ENCODE data around the gene ZNF277. TPM values are rescaled to one million over a fixed set of nuclear protein-coding genes. Genes with fewer than 3 reads are reported as not detected.

Gene ZNF277
- total RNA-seq, 4 donors from 2014 or later: 2.2 to 27.6 (median 24.1) TPM

- no peaks in the 10 kb centered on the region for H3K27me3 ChIP-seq
- H3K27ac ChIP-seq: no peak overlapping the region
- no peak overlapping the region for H3K4me3 ChIP-seq
- intact Hi-C loops (cut with DNase I; ENCODE audit: low total_unique reads) (no loop called here), in situ Hi-C loops (cut with MboI; ENCODE audit: low pct_ligation_motif_present in 1 of 4, low pct_unique_long_range_greater_than_20kb in 1 of 4, low sequenced_read_pairs in 3 of 4) (no loop called here)
- TF ChIP-seq CTCF (IDR thresholded peaks at IDR 0.05): no peak
- TF ChIP-seq POLR2AphosphoS5 (IDR thresholded peaks at IDR 0.05): no peak
- TF ChIP-seq EP300 (IDR thresholded peaks at IDR 0.05; ENCODE audit: low read depth): no peak
- TF ChIP-seq POLR2A (IDR thresholded peaks at IDR 0.05): no peak
- no peaks in the 10 kb centered on the region for H3K9me3 ChIP-seq
- DNase-seq: no peak
- H3K36me3 ChIP-seq: no peaks in the 10 kb centered on the region
- no peaks in the 10 kb centered on the region for H3K4me1 ChIP-seq
Observed at GRCh38 chr7:112358513-112358912, 152.0 kb downstream of the ZNF277 start.

GRCh38 chr7:112359086-112359485 lies 152.6 kb downstream of the ZNF277 start:
- Histone ChIP-seq H3K36me3 (no peaks in the 10 kb centered on the region), H3K27ac (no peak overlapping the region), H3K9me3 (no peaks in the 10 kb centered on the region), H3K27me3 (no peaks in the 10 kb centered on the region), H3K4me1 (no peaks in the 10 kb centered on the region), H3K4me3 (no peak overlapping the region)
- intact Hi-C loops (cut with DNase I; ENCODE audit: low total_unique reads): no loop called here
- in situ Hi-C loops (cut with MboI; ENCODE audit: low pct_ligation_motif_present in 1 of 4, low pct_unique_long_range_greater_than_20kb in 1 of 4, low sequenced_read_pairs in 3 of 4): no loop called here
- no peak for DNase-seq
- TF ChIP-seq POLR2A (IDR thresholded peaks at IDR 0.05): no peak
- no peak for TF ChIP-seq EP300 (IDR thresholded peaks at IDR 0.05; ENCODE audit: low read depth)
- TF ChIP-seq POLR2AphosphoS5 (IDR thresholded peaks at IDR 0.05): no peak

GRCh38 chr7:112360681-112361080 lies 154.2 kb downstream of the ZNF277 start:
- Histone ChIP-seq H3K36me3 (no peaks in the 10 kb centered on the region), H3K27ac (no peak overlapping the region), H3K9me3 (no peaks in the 10 kb centered on the region), H3K4me3 (no peak overlapping the region), H3K27me3 (no peaks in the 10 kb centered on the region), H3K4me1 (no peaks in the 10 kb centered on the region)
- in situ Hi-C loops (cut with MboI; ENCODE audit: low pct_ligation_motif_present in 1 of 4, low pct_unique_long_range_greater_than_20kb in 1 of 4, low sequenced_read_pairs in 3 of 4): no loop called here
- intact Hi-C loops (cut with DNase I; ENCODE audit: low total_unique reads): no loop called here
- WGBS, 2 donors (ENCODE audit: low coverage in 1 of 2): 67 to 74% methylated on average over 6 to 8 of the region's 8 CpGs
- TF ChIP-seq CTCF (IDR thresholded peaks at IDR 0.05) (no peak), EP300 (IDR thresholded peaks at IDR 0.05; ENCODE audit: low read depth) (no peak)
- DNase-seq: no peak

- WGBS, 2 donors (ENCODE audit: low coverage in 1 of 2): 64% methylated on average over 3 of the region's 3 CpGs; no CpG with 5 or more reads in 1 of the 2 donors
- Histone ChIP-seq H3K27ac (no peak overlapping the region), H3K9me3 (no peaks in the 10 kb centered on the region), H3K4me3 (no peak overlapping the region), H3K4me1 (no peaks in the 10 kb centered on the region), H3K27me3 (no peaks in the 10 kb centered on the region), H3K36me3 (no peaks in the 10 kb centered on the region)
- TF ChIP-seq CTCF (IDR thresholded peaks at IDR 0.05): no peak
- no peak for TF ChIP-seq EP300 (IDR thresholded peaks at IDR 0.05; ENCODE audit: low read depth)
- TF ChIP-seq POLR2AphosphoS5 (IDR thresholded peaks at IDR 0.05): no peak
- TF ChIP-seq POLR2A (IDR thresholded peaks at IDR 0.05): no peak
- in situ Hi-C loops (cut with MboI; ENCODE audit: low pct_ligation_motif_present in 1 of 4, low pct_unique_long_range_greater_than_20kb in 1 of 4, low sequenced_read_pairs in 3 of 4) (no loop called here), intact Hi-C loops (cut with DNase I; ENCODE audit: low total_unique reads) (no loop called here)
- no peak for DNase-seq
Observed at GRCh38 chr7:112361154-112361553, 154.7 kb downstream of the ZNF277 start.

GRCh38 chr7:112362053-112362650 lies 155.7 kb downstream of the ZNF277 start:
- H3K27ac ChIP-seq: no peak overlapping the region
- 85% methylated on average over 2 of the region's 2 CpGs; no CpG with 5 or more reads in 1 of the 2 donors for WGBS, 2 donors (ENCODE audit: low coverage in 1 of 2)
- in situ Hi-C loops (cut with MboI; ENCODE audit: low pct_ligation_motif_present in 1 of 4, low pct_unique_long_range_greater_than_20kb in 1 of 4, low sequenced_read_pairs in 3 of 4): no loop called here

More at GRCh38 chr7:112362053-112362650, 155.7 kb downstream of the ZNF277 start:
- Histone ChIP-seq H3K9me3 (no peaks in the 10 kb centered on the region), H3K4me3 (no peak overlapping the region), H3K4me1 (no peaks in the 10 kb centered on the region), H3K27me3 (no peaks in the 10 kb centered on the region), H3K36me3 (no peaks in the 10 kb centered on the region)
- no peak for DNase-seq
- TF ChIP-seq POLR2AphosphoS5 (IDR thresholded peaks at IDR 0.05) (no peak), CTCF (IDR thresholded peaks at IDR 0.05) (no peak), POLR2A (IDR thresholded peaks at IDR 0.05) (no peak), EP300 (IDR thresholded peaks at IDR 0.05; ENCODE audit: low read depth) (no peak)
- intact Hi-C loops (cut with DNase I; ENCODE audit: low total_unique reads): no loop called here

Data from transverse colon (tissue), 4 donors.